Measurements from ENCODE around the gene MAGIX.

- no peak for TF ChIP-seq POLR2A (IDR thresholded peaks at IDR 0.05; ENCODE audit: low read length)
- no peak for TF ChIP-seq GATA1 (IDR thresholded peaks at IDR 0.05; ENCODE audit: low read depth, low read length)
These were observed 40.1 kb upstream of the MAGIX start for GRCh38 chrX:49122499-49122898.

All from erythroblast (primary cell).